SH-SY5Y (cell line): ENCODE measurements around the gene TLR9.

Experiments
- GATA2 ChIP-seq: IDR thresholded peaks from 2 replicates; pipeline ENCODE4 v1.6.1; 2011; ENCODE audit warnings: mild to moderate bottlenecking, low read depth, low read length
- GATA3 ChIP-seq: IDR thresholded peaks from 2 replicates; pipeline ENCODE4 v1.6.1; 2011; ENCODE audit warnings: low read depth, mild to moderate bottlenecking, low read length, moderate library complexity

GRCh38 chr3:52220380-52221026 is 4.9 kb downstream of the TLR9 start:
- TF ChIP-seq GATA2, result no peak
- no peak for TF ChIP-seq GATA3
